RWPE2 (cell line): Measurements from ENCODE around the gene BEGAIN.

Experiments
- ATAC-seq: fragments of 200-7000 bp; cut with Tn5 transposase; 3 replicates; pipeline ENCODE4 v1.9.1; 2021; ENCODE audit warnings: low read depth
- DNase-seq: peaks from one replicate; pipeline ENCODE4 v3.0.0-alpha.2; 2020; ENCODE audit warnings: low spot score
- H3K27ac ChIP-seq: fragments of 450-650 bp; 2 replicates; pipeline ENCODE4 v1.5.1; 2017; ENCODE audit warnings: mild to moderate bottlenecking; ENCODE audit not compliant: poor library complexity, severe bottlenecking
- H3K27me3 ChIP-seq: fragments of 250-450 bp; sonication (Bioruptor Pico); 2 replicates; pipeline ENCODE4 v1.5.1; 2021; ENCODE audit warnings: mild to moderate bottlenecking, moderate library complexity; ENCODE audit not compliant: insufficient read depth, poor library complexity, severe bottlenecking
- H3K36me3 ChIP-seq: fragments of 250-450 bp; sonication (Bioruptor Pico); 2 replicates; pipeline ENCODE4 v1.5.1; 2020; ENCODE audit warnings: low read depth, mild to moderate bottlenecking, moderate library complexity
- H3K4me1 ChIP-seq: fragments of 250-450 bp; sonication (Bioruptor Pico); 2 replicates; pipeline ENCODE4 v1.5.1; 2021; ENCODE audit warnings: mild to moderate bottlenecking, moderate library complexity; ENCODE audit not compliant: insufficient read depth, poor library complexity, severe bottlenecking
- H3K4me3 ChIP-seq: fragments of 250-450 bp; sonication (Bioruptor Pico); 2 replicates; pipeline ENCODE4 v1.5.1; 2021; ENCODE audit warnings: mild to moderate bottlenecking, moderate library complexity; ENCODE audit not compliant: severe bottlenecking
- H3K9me3 ChIP-seq: fragments of 250-450 bp; sonication (Bioruptor Pico); 2 replicates; pipeline ENCODE4 v1.5.1; 2021; ENCODE audit warnings: mild to moderate bottlenecking, moderate library complexity; ENCODE audit not compliant: severe bottlenecking
- TF ChIP-seq, protein P1 (sequence below): fragments of 450-650 bp; IDR thresholded peaks from one replicate; pipeline ENCODE4 v1.5.1; 2017; ENCODE audit warnings: mild to moderate bottlenecking, moderate library complexity; ENCODE audit not compliant: poor library complexity, severe bottlenecking

BEGAIN gene

DNA sequence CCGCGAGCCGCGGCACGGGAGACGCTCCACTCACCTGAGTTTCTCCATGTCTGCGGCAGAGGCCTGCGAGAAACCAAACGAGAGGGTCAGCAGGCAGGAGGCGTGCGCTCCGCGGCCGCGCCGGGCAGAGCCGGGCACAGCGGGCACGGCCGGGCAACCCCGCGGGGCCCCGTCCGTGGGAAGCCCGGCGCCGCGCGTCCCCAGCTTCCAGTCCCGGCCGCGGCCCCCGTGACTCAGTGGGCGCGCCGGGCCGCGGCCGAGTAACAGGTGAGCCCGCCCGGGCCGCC is 19.4 kb downstream of the BEGAIN start:
- Histone ChIP-seq H3K4me3 (peak overlapping the region; percentile 57), H3K4me1 (no peaks in the 10 kb centered on the region), H3K9me3 (no peaks in the 10 kb centered on the region), H3K27ac (peak overlapping the region; percentile 23), H3K27me3 (peaks cover 28% of the 10 kb centered on the region), H3K36me3 (no peaks in the 10 kb centered on the region)
- DNase-seq (no peak), ATAC-seq (peak; percentile 17; the same call in 1 of the 3 replicates)
- TF ChIP-seq, protein P1, sequence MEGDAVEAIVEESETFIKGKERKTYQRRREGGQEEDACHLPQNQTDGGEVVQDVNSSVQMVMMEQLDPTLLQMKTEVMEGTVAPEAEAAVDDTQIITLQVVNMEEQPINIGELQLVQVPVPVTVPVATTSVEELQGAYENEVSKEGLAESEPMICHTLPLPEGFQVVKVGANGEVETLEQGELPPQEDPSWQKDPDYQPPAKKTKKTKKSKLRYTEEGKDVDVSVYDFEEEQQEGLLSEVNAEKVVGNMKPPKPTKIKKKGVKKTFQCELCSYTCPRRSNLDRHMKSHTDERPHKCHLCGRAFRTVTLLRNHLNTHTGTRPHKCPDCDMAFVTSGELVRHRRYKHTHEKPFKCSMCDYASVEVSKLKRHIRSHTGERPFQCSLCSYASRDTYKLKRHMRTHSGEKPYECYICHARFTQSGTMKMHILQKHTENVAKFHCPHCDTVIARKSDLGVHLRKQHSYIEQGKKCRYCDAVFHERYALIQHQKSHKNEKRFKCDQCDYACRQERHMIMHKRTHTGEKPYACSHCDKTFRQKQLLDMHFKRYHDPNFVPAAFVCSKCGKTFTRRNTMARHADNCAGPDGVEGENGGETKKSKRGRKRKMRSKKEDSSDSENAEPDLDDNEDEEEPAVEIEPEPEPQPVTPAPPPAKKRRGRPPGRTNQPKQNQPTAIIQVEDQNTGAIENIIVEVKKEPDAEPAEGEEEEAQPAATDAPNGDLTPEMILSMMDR, result no peak

- Histone ChIP-seq H3K36me3 (no peaks in the 10 kb centered on the region), H3K4me1 (no peaks in the 10 kb centered on the region), H3K27me3 (peaks cover 28% of the 10 kb centered on the region), H3K9me3 (no peaks in the 10 kb centered on the region), H3K27ac (peak overlapping the region; percentile 23), H3K4me3 (peak overlapping the region; percentile 57)
- DNase-seq, result no peak
- ATAC-seq, result peak; percentile 12; the same call in 2 of the 3 replicates
- TF ChIP-seq, protein P1, result no peak
These were observed 20.0 kb downstream of the BEGAIN start for GRCh38 chr14:100567009-100567876.

- no peaks in the 10 kb centered on the region for H3K4me1 ChIP-seq
- H3K4me3 ChIP-seq, result peak overlapping the region; percentile 57
- H3K9me3 ChIP-seq, result no peaks in the 10 kb centered on the region
- H3K36me3 ChIP-seq, result no peaks in the 10 kb centered on the region
- peaks cover 28% of the 10 kb centered on the region for H3K27me3 ChIP-seq
- ATAC-seq, result no peak
- DNase-seq, result no peak
- TF ChIP-seq, protein P1, result no peak
- peak overlapping the region; percentile 23 for H3K27ac ChIP-seq
These were observed 20.6 kb downstream of the BEGAIN start for GRCh38 chr14:100566586-100566985.

GRCh38 chr14:100566119-100566518 is 21.1 kb downstream of the BEGAIN start:
- TF ChIP-seq, protein P1, result no peak
- DNase-seq (no peak), ATAC-seq (peak; percentile 33; the same call in 2 of the 3 replicates)
- H3K9me3 ChIP-seq, result no peaks in the 10 kb centered on the region
- H3K27ac ChIP-seq, result no peak overlapping the region
- H3K4me1 ChIP-seq, result no peaks in the 10 kb centered on the region
- H3K4me3 ChIP-seq, result no peak overlapping the region
- peaks cover 28% of the 10 kb centered on the region for H3K27me3 ChIP-seq
- H3K36me3 ChIP-seq, result no peaks in the 10 kb centered on the region

DNA sequence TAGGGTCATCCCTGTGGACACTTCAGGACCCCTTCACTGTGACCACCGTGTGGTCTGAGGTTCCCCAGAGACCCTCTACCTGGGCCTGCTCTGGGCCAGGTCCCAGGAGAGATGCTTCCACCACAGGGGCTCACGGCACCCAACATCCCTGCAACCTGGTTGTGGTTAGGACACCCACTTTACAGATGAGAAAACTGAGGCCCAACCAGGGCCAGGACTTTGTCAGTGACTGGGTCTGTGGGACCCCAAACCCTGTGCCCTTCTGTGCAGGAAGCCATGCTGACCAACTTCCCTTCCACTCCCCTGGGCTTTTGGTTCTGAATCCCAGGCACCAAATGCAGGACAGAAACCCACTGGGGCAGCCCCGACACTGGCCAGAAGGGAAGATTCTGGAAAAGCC is 21.6 kb downstream of the BEGAIN start:
- DNase-seq, result no peak
- Histone ChIP-seq H3K27me3 (peaks cover 28% of the 10 kb centered on the region), H3K4me1 (no peaks in the 10 kb centered on the region), H3K27ac (no peak overlapping the region), H3K36me3 (no peaks in the 10 kb centered on the region), H3K4me3 (no peak overlapping the region), H3K9me3 (no peaks in the 10 kb centered on the region)
- ATAC-seq, result no peak
- TF ChIP-seq, protein P1, result no peak
